IMR-90 (cell line): Measurements from ENCODE around the gene MSI2. TPM values are rescaled to one million over a fixed set of nuclear protein-coding genes. Genes with fewer than 3 reads are reported as not detected.

Source experiments
- ATAC-seq: fragments of 200-7000 bp; cut with Tn5 transposase; 2 replicates; pipeline ENCODE4 v1.9.1; 2020; ENCODE audit warnings: low read depth, mild to moderate bottlenecking, moderate library complexity
- BruUV-seq: library from RNA; stranded (reverse); fragments of 400-500 nt; replicated peaks from 2 replicates; lab custom pipeline; 2021; lab: Mats Ljungman, UMichigan
- CTCF ChIA-PET: fragments of 300-600 bp; formaldehyde crosslinking; extraction: SDS; loops from one replicate; lab custom pipeline; 2021; ENCODE audit warnings: antibody characterized with exemption; lab: Yijun Ruan, JAX
- POLR2A ChIA-PET: fragments of 300-600 bp; sonication (Branson Sonifier 250); formaldehyde crosslinking; loops from one replicate; lab custom pipeline; 2022; ENCODE audit warnings: antibody characterized with exemption; ENCODE audit not compliant: unreplicated experiment; lab: Charles Lee
- DNase-seq: peaks from one replicate; pipeline ENCODE4 v3.0.0; 2013
- H2AFZ ChIP-seq: replicated peaks from 2 replicates; pipeline ENCODE3; 2013; ENCODE audit warnings: low read length, mild to moderate bottlenecking; ENCODE audit not compliant: poor library complexity
- H2AK5ac ChIP-seq: 2 replicates; pipeline ENCODE4 v1.6.1; 2013; ENCODE audit warnings: low read depth, low read length, inconsistent platforms
- H2AK9ac ChIP-seq: replicated peaks from 2 replicates; pipeline ENCODE3; 2013; ENCODE audit warnings: mild to moderate bottlenecking, low read depth, low read length, moderate library complexity; ENCODE audit not compliant: poor library complexity
- H2BK120ac ChIP-seq: 2 replicates; pipeline ENCODE4 v1.6.1; 2013; ENCODE audit warnings: low read depth, low read length, inconsistent platforms
- H2BK15ac ChIP-seq: 3 replicates; pipeline ENCODE4 v1.6.1; 2013; ENCODE audit warnings: low read depth, low read length, inconsistent platforms
- H2BK20ac ChIP-seq: 2 replicates; pipeline ENCODE4 v1.6.1; 2013; ENCODE audit warnings: low read depth, mild to moderate bottlenecking, inconsistent platforms, low read length, moderate library complexity
- H2BK5ac ChIP-seq: 2 replicates; pipeline ENCODE4 v1.6.1; 2013; ENCODE audit warnings: mild to moderate bottlenecking, low read depth, low read length, inconsistent platforms; ENCODE audit not compliant: poor library complexity, severe bottlenecking
- H3K14ac ChIP-seq: replicated peaks from 2 replicates; pipeline ENCODE4 v1.6.1; 2013; ENCODE audit warnings: low read depth, low read length, inconsistent platforms
- H3K18ac ChIP-seq: 2 replicates; pipeline ENCODE4 v1.6.1; 2013; ENCODE audit warnings: low read depth, low read length, control low read depth
- H3K23ac ChIP-seq: 2 replicates; pipeline ENCODE4 v1.6.1; 2013; ENCODE audit warnings: low read depth, low read length, inconsistent platforms
- H3K27ac ChIP-seq: 2 replicates; pipeline ENCODE4 v1.5.1; 2013; ENCODE audit warnings: mild to moderate bottlenecking, control low read depth, low read length; ENCODE audit not compliant: insufficient read depth
- H3K27me3 ChIP-seq: 2 replicates; pipeline ENCODE4 v1.6.1; 2013; ENCODE audit warnings: low read length; ENCODE audit not compliant: control insufficient read depth, insufficient read depth
- H3K36me3 ChIP-seq: 2 replicates; pipeline ENCODE4 v1.6.1; 2013; ENCODE audit warnings: low read length, mixed read lengths; ENCODE audit not compliant: control insufficient read depth, insufficient read depth
- H3K4ac ChIP-seq: 2 replicates; pipeline ENCODE4 v1.6.1; 2013; ENCODE audit warnings: low read depth, low read length, inconsistent platforms
- H3K4me1 ChIP-seq: 2 replicates; pipeline ENCODE4 v1.6.1; 2013; ENCODE audit warnings: low read length, mixed read lengths; ENCODE audit not compliant: control insufficient read depth, insufficient read depth
- H3K4me2 ChIP-seq: 2 replicates; pipeline ENCODE4 v1.6.1; 2013; ENCODE audit warnings: low read depth, mild to moderate bottlenecking, control low read depth, low read length, moderate library complexity
- H3K4me3 ChIP-seq: 2 replicates; pipeline ENCODE4 v1.5.1; 2013; ENCODE audit warnings: low read depth, mild to moderate bottlenecking, control low read depth, low read length, moderate library complexity; ENCODE audit not compliant: insufficient read depth
- H3K56ac ChIP-seq: 2 replicates; pipeline ENCODE4 v1.6.1; 2013; ENCODE audit warnings: low read length, inconsistent platforms; ENCODE audit not compliant: insufficient read depth; ENCODE audit errors: extremely low read depth
- H3K79me1 ChIP-seq, 2 experiments: 2 replicates each; pipeline ENCODE4 v1.6.1; 2013; ENCODE audit warnings: low read length in 2 of 2, inconsistent platforms in 1 of 2, low read depth in 1 of 2
- H3K9ac ChIP-seq: 2 replicates; pipeline ENCODE4 v1.6.1; 2013; ENCODE audit warnings: low read depth, low read length, control low read depth
- H3K9me1 ChIP-seq: 2 replicates; pipeline ENCODE4 v1.6.1; 2013; ENCODE audit warnings: low read length, inconsistent platforms; ENCODE audit not compliant: insufficient read depth
- H3K9me3 ChIP-seq: 2 replicates; pipeline ENCODE4 v1.6.1; 2013; ENCODE audit warnings: low read length; ENCODE audit not compliant: control insufficient read depth, insufficient read depth
- H4K20me1 ChIP-seq: 2 replicates; pipeline ENCODE4 v1.6.1; 2013; ENCODE audit warnings: low read length, inconsistent platforms; ENCODE audit not compliant: insufficient read depth
- H4K5ac ChIP-seq: 2 replicates; pipeline ENCODE4 v1.6.1; 2013; ENCODE audit warnings: mild to moderate bottlenecking, low read depth, low read length, control low read depth
- H4K8ac ChIP-seq, 2 experiments: 2 replicates each; pipeline ENCODE4 v1.6.1; 2013; ENCODE audit warnings: low read depth in 2 of 2, low read length in 2 of 2, control low read depth in 1 of 2, inconsistent platforms in 1 of 2
- H4K91ac ChIP-seq: 2 replicates; pipeline ENCODE4 v1.6.1; 2013; ENCODE audit warnings: low read depth, low read length, inconsistent platforms; ENCODE audit not compliant: insufficient read depth
- SMC3 ChIP-seq: fragments of 150-350 bp; IDR thresholded peaks from 2 replicates; pipeline ENCODE4 v1.6.1; 2016; ENCODE audit warnings: low read depth, mild to moderate bottlenecking, antibody characterized with exemption, low read length, moderate library complexity
- WGBS, 2 experiments: methylation state at CpG; one replicate each; pipeline versions ENCODE4 v1.1.5 to v1.1.7; 2013; ENCODE audit warnings: missing lambda C conversion rate in 2 of 2; ENCODE audit not compliant: insufficient read length in 1 of 2; ENCODE audit errors: extremely low coverage in 2 of 2; 5-methylcytosine and 5-hydroxymethylcytosine counted together
- dilution Hi-C: fragments of 300-500 bp; cut with HindIII; formaldehyde crosslinking; loops from one replicate; pipeline ENCODE4 v1.14.3; 2018; ENCODE audit warnings: low sequenced_read_pairs; ENCODE audit not compliant: unreplicated experiment
- in situ Hi-C: fragments of 300-500 bp; cut with MboI; formaldehyde crosslinking; loops from 3 replicates; pipeline ENCODE4 v1.14.3; 2019; ENCODE audit warnings: low sequenced_read_pairs, inconsistent platforms, mixed read lengths
- intact Hi-C: fragments of 100-400 bp; cut with micrococcal nuclease; formaldehyde crosslinking; loops from 2 replicates; pipeline ENCODE4 v1.10.0; 2022
- polyA plus RNA-seq, 3 experiments: library from polyadenylated mRNA; depleted of rRNA; stranded (reverse); fragments of >200 nt; gene quantifications; 2 replicates each; pipeline ENCODE4 v1.2.3, GENCODE V29; 2012; ENCODE audit warnings: low replicate concordance in 1 of 3
- total RNA-seq: library from RNA; depleted of rRNA; stranded (reverse); fragments of >200 nt; gene quantifications from 2 replicates; pipeline ENCODE4 v1.2.3, GENCODE V29; 2012
- TF ChIP-seq, protein P1 (sequence below): fragments of 150-350 bp; IDR thresholded peaks from 2 replicates; pipeline ENCODE4 v1.6.1; 2016; ENCODE audit warnings: low read depth, mild to moderate bottlenecking, low read length, moderate library complexity, borderline replicate concordance

Gene MSI2
- total and polyA plus RNA-seq, 2 of the 4 experiments (the other 2 are of a cell fraction) = 13.0 to 16.0 TPM

DNA sequence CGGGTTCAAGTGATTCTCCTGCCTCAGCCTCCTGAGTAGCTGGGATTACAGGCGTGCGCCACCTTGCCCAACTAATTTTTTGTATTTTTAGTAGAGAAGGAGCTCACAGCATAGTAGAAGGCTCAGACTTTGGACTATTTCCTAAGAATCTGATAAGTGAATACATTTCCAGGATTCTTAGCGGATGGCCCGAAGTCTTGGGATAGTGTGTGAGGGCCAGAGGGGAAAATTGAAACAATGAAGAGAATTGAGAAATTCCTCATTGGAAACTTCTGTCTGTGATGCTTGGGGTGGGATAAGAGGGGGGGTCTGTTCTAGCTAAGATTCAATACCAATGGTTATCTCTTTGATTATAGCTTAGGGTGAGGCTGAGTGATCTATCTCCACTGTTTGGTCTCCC is 183.3 kb downstream of the MSI2 start:
- H3K36me3 ChIP-seq = no peaks in the 10 kb centered on the region
- no peak overlapping the region for H2BK15ac ChIP-seq
- peak overlapping the region; percentile 46; the same call in 1 of the 2 replicates for H3K14ac ChIP-seq
- H4K8ac ChIP-seq = no peak overlapping the region
- WGBS, 2 experiments = 94% methylated on average over 2 of the region's 5 CpGs; no CpG with 5 or more reads in 1 of the 2 experiments
- no peaks in the 10 kb centered on the region for H4K20me1 ChIP-seq
- POLR2A ChIA-PET = no interaction called here
- H4K5ac ChIP-seq = no peak overlapping the region
- no peak overlapping the region for H2BK120ac ChIP-seq
- in situ Hi-C loops (no loop called here), dilution Hi-C loops (no loop called here), intact Hi-C loops (no loop called here)
- CTCF ChIA-PET = interaction anchor here (1.8 kb wide), 1 partner anchor 196 kb away, joined by 8 read pairs; no protein-coding TSS in a partner anchor
- H3K9ac ChIP-seq = no peak overlapping the region
- peaks cover 35% of the 10 kb centered on the region for H3K4me1 ChIP-seq
- H2BK20ac ChIP-seq = no peak overlapping the region
- H3K23ac ChIP-seq = no peak overlapping the region
- no peak for ATAC-seq
- H3K79me1 ChIP-seq = peaks cover 15 to 30% of the 10 kb centered on the region in 2 experiments; a peak in 3 of 4 replicates
- no peak overlapping the region for H2BK5ac ChIP-seq
- H4K91ac ChIP-seq = peak overlapping the region; percentile 68; the same call in 1 of the 2 replicates
- DNase-seq = no peak
- H2AK9ac ChIP-seq = no peak overlapping the region
- no peak overlapping the region for H2AFZ ChIP-seq
- no peaks in the 10 kb centered on the region for H3K9me3 ChIP-seq
- H3K4me3 ChIP-seq = no peak overlapping the region
- H3K18ac ChIP-seq = no peak overlapping the region
- H3K9me1 ChIP-seq = peaks cover 23% of the 10 kb centered on the region
- H2AK5ac ChIP-seq = no peak overlapping the region
- H3K27me3 ChIP-seq = no peaks in the 10 kb centered on the region
- H3K27ac ChIP-seq = no peak overlapping the region
- no peak overlapping the region for H3K4ac ChIP-seq
- no peak for TF ChIP-seq SMC3
- TF ChIP-seq, protein P1, sequence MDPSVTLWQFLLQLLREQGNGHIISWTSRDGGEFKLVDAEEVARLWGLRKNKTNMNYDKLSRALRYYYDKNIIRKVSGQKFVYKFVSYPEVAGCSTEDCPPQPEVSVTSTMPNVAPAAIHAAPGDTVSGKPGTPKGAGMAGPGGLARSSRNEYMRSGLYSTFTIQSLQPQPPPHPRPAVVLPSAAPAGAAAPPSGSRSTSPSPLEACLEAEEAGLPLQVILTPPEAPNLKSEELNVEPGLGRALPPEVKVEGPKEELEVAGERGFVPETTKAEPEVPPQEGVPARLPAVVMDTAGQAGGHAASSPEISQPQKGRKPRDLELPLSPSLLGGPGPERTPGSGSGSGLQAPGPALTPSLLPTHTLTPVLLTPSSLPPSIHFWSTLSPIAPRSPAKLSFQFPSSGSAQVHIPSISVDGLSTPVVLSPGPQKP = no peak
- BruUV-seq = no TSS peak
- no peak overlapping the region for H3K4me2 ChIP-seq
- H3K56ac ChIP-seq = no peak overlapping the region
